Stimulated activated CD8-positive, alpha-beta memory T cell treated with anti-CD3 and anti-CD28 coated beads, Interleukin-4, amount 100 ng/mL, for 4 hours (primary cell): Measurements from ENCODE around the gene PRR13.
"Not testable (repeated sequence)": the region's sequence is repeated elsewhere in the genome, so short reads cannot be mapped to it uniquely, and the experiment has no call there.

Source experiments
- DNase-seq, 2 donors: peaks; one replicate each; pipeline ENCODE4 v3.0.0-alpha.2; 2020; ENCODE audit warnings: low read depth in 2 of 2, low spot score in 1 of 2

Gene PRR13

GRCh38 chr12:53467880-53468279, 26.3 kb downstream of the PRR13 start:
- DNase-seq: no peak

- no peak for DNase-seq
Observed at GRCh38 chr12:53468282-53468681, 26.7 kb downstream of the PRR13 start.

- DNase-seq: no peak
Observed at GRCh38 chr12:53472056-53472582, 30.6 kb downstream of the PRR13 start.

GRCh38 chr12:53474077-53474476, 32.5 kb downstream of the PRR13 start:
- no peak for DNase-seq

GRCh38 chr12:53474819-53475218, 33.3 kb downstream of the PRR13 start:
- no peak for DNase-seq

- DNase-seq: no peak
Observed at GRCh38 chr12:53476769-53477209, 35.3 kb downstream of the PRR13 start.

- DNase-seq: no peak
Observed at GRCh38 chr12:53478865-53479264, 37.3 kb downstream of the PRR13 start.

- no peak for DNase-seq
Observed at GRCh38 chr12:53479331-53479730, 37.8 kb downstream of the PRR13 start.

- no peak for DNase-seq
Observed at GRCh38 chr12:53480491-53481442, 39.2 kb downstream of the PRR13 start.

GRCh38 chr12:53481458-53481857, 39.9 kb downstream of the PRR13 start:
- DNase-seq: not testable (repeated sequence)

- DNase-seq: no peak
Observed at GRCh38 chr12:53481939-53482586, 40.5 kb downstream of the PRR13 start.

GRCh38 chr12:53482626-53483168, 41.2 kb downstream of the PRR13 start:
- no peak for DNase-seq

- DNase-seq: no peak
Observed at GRCh38 chr12:53483225-53483978, 41.9 kb downstream of the PRR13 start.

GRCh38 chr12:53483979-53484377, 42.4 kb downstream of the PRR13 start:
- DNase-seq: no peak

- no peak for DNase-seq
Observed at GRCh38 chr12:53484686-53485575, 43.4 kb downstream of the PRR13 start.

GRCh38 chr12:53485955-53486735, 44.6 kb downstream of the PRR13 start:
- no peak for DNase-seq

GRCh38 chr12:53486736-53487487, 45.4 kb downstream of the PRR13 start:
- no peak for DNase-seq

- no peak for DNase-seq
Observed at GRCh38 chr12:53489242-53489864, 47.8 kb downstream of the PRR13 start.
